Measurements from ENCODE around the gene CADM3. TPM values are rescaled to one million over a fixed set of nuclear protein-coding genes. Genes with fewer than 3 reads are reported as not detected.

CADM3 gene
- total and polyA plus RNA-seq, 5 experiments from 2014 or later: not detected

- POLR2A ChIA-PET: no interaction called here
- H3K4me1 Mint-ChIP-seq: no peaks in the 10 kb centered on the region
- peaks cover 12 to 69% (median 43%) of the 10 kb centered on the region in 5 donors for H3K27me3 Mint-ChIP-seq
- no peaks in the 10 kb centered on the region for H3K36me3 Mint-ChIP-seq
- peaks cover 0 to 2% (median 0%) of the 10 kb centered on the region in 9 donors for H3K9me3 Mint-ChIP-seq
- ATAC-seq: no peak
- no peak overlapping the region for H3K27ac Mint-ChIP-seq
- DNase-seq: no peak
- H3K4me3 Mint-ChIP-seq: no peak overlapping the region
These were observed 10.1 kb downstream of the CADM3 start for GRCh38 chr1:159181328-159182024.

GRCh38 chr1:159184201-159184600, 12.8 kb downstream of the CADM3 start:
- H3K36me3 Mint-ChIP-seq: no peaks in the 10 kb centered on the region
- H3K4me1 Mint-ChIP-seq: peaks cover 7 to 14% (median 10%) of the 10 kb centered on the region in 4 donors
- no peak overlapping the region for H3K4me3 Mint-ChIP-seq
- POLR2A ChIA-PET: no interaction called here
- ATAC-seq (no peak), DNase-seq (no peak)
- H3K9me3 Mint-ChIP-seq: peaks cover 0 to 2% (median 0%) of the 10 kb centered on the region in 9 donors
- peaks cover 24 to 85% (median 59%) of the 10 kb centered on the region in 5 donors for H3K27me3 Mint-ChIP-seq
- H3K27ac Mint-ChIP-seq: no peak overlapping the region

- Mint-ChIP-seq H3K27me3 (peaks cover 29 to 85% (median 62%) of the 10 kb centered on the region in 5 donors), H3K4me3 (no peak overlapping the region), H3K36me3 (no peaks in the 10 kb centered on the region), H3K27ac (no peak overlapping the region), H3K9me3 (peaks cover 0 to 2% (median 0%) of the 10 kb centered on the region in 9 donors), H3K4me1 (peaks cover 7 to 14% (median 10%) of the 10 kb centered on the region in 4 donors)
- DNase-seq: no peak
- POLR2A ChIA-PET: no interaction called here
- ATAC-seq: no peak
These were observed 13.7 kb downstream of the CADM3 start for GRCh38 chr1:159185121-159185520.

GRCh38 chr1:159187033-159187432, 15.6 kb downstream of the CADM3 start:
- no peak for ATAC-seq
- Mint-ChIP-seq H3K4me1 (peaks cover 7 to 14% (median 10%) of the 10 kb centered on the region in 4 donors), H3K27me3 (peaks cover 31 to 77% (median 54%) of the 10 kb centered on the region in 5 donors), H3K36me3 (no peaks in the 10 kb centered on the region), H3K27ac (no peak overlapping the region), H3K9me3 (no peaks in the 10 kb centered on the region), H3K4me3 (no peak overlapping the region)
- DNase-seq: no peak
- POLR2A ChIA-PET: no interaction called here

- Mint-ChIP-seq H3K27ac (no peak overlapping the region), H3K4me3 (peak overlapping the region in 3 of 10 donors; percentile 18 to 70 (median 40)), H3K27me3 (peaks cover 29 to 70% (median 55%) of the 10 kb centered on the region in 5 donors), H3K4me1 (peaks cover 7 to 14% (median 10%) of the 10 kb centered on the region in 4 donors), H3K36me3 (no peaks in the 10 kb centered on the region), H3K9me3 (no peaks in the 10 kb centered on the region)
- no peak for ATAC-seq
- no peak for DNase-seq
- POLR2A ChIA-PET: no interaction called here
These were observed 16.4 kb downstream of the CADM3 start for GRCh38 chr1:159187647-159188374.

- DNase-seq (peak in 1 of 10 donors; percentile 7), ATAC-seq (no peak)
- Mint-ChIP-seq H3K4me1 (peaks cover 7 to 14% (median 10%) of the 10 kb centered on the region in 4 donors), H3K4me3 (peak overlapping the region in 4 of 10 donors; percentile 15 to 70 (median 26)), H3K27ac (no peak overlapping the region), H3K27me3 (peaks cover 29 to 64% (median 57%) of the 10 kb centered on the region in 5 donors), H3K9me3 (no peaks in the 10 kb centered on the region), H3K36me3 (no peaks in the 10 kb centered on the region)
- POLR2A ChIA-PET: no interaction called here
These were observed 17.0 kb downstream of the CADM3 start for GRCh38 chr1:159188375-159188788.

- POLR2A ChIA-PET: no interaction called here
- peak overlapping the region in 1 of 10 donors; percentile 25 for H3K27ac Mint-ChIP-seq
- peaks cover 29 to 58% (median 54%) of the 10 kb centered on the region in 5 donors for H3K27me3 Mint-ChIP-seq
- DNase-seq: no peak
- no peaks in the 10 kb centered on the region for H3K36me3 Mint-ChIP-seq
- H3K4me3 Mint-ChIP-seq: no peak overlapping the region
- peaks cover 7 to 14% (median 10%) of the 10 kb centered on the region in 4 donors for H3K4me1 Mint-ChIP-seq
- no peaks in the 10 kb centered on the region for H3K9me3 Mint-ChIP-seq
- no peak for ATAC-seq
These were observed 19.0 kb downstream of the CADM3 start for GRCh38 chr1:159190441-159190840.

- peak overlapping the region in 1 of 10 donors; percentile 20 for H3K27ac Mint-ChIP-seq
- no peak for ATAC-seq
- H3K36me3 Mint-ChIP-seq: no peaks in the 10 kb centered on the region
- no peak for DNase-seq
- H3K27me3 Mint-ChIP-seq: peaks cover 2 to 27% (median 13%) of the 10 kb centered on the region in 5 donors
- H3K4me3 Mint-ChIP-seq: no peak overlapping the region
- no peaks in the 10 kb centered on the region for H3K9me3 Mint-ChIP-seq
- POLR2A ChIA-PET: no interaction called here
- H3K4me1 Mint-ChIP-seq: peaks cover 13 to 26% (median 24%) of the 10 kb centered on the region in 4 donors
These were observed 25.1 kb downstream of the CADM3 start for GRCh38 chr1:159196543-159196942.

GRCh38 chr1:159197561-159198557, 26.4 kb downstream of the CADM3 start:
- Mint-ChIP-seq H3K4me3 (no peak overlapping the region), H3K4me1 (peaks cover 24 to 38% (median 34%) of the 10 kb centered on the region in 4 donors), H3K9me3 (no peaks in the 10 kb centered on the region), H3K27me3 (peaks cover 5 to 31% (median 12%) of the 10 kb centered on the region in 5 donors), H3K27ac (peak overlapping the region in 1 of 10 donors; percentile 46), H3K36me3 (no peaks in the 10 kb centered on the region)
- DNase-seq: peak in 5 of 10 donors; percentile 9 to 37 (median 18)
- POLR2A ChIA-PET: no interaction called here
- peak in 1 of 2 donors; percentile 55 for ATAC-seq

- Mint-ChIP-seq H3K36me3 (no peaks in the 10 kb centered on the region), H3K4me3 (no peak overlapping the region), H3K4me1 (peaks cover 26 to 42% (median 38%) of the 10 kb centered on the region in 4 donors), H3K27ac (peak overlapping the region in 2 of 10 donors; percentile 51 to 67), H3K27me3 (peaks cover 10 to 42% (median 23%) of the 10 kb centered on the region in 5 donors), H3K9me3 (no peaks in the 10 kb centered on the region)
- no peak for ATAC-seq
- POLR2A ChIA-PET: interaction anchor here (0.7 kb wide), 1 partner anchor 671 kb away, joined by 3 read pairs; no protein-coding TSS in a partner anchor
- no peak for DNase-seq
These were observed 28.5 kb downstream of the CADM3 start for GRCh38 chr1:159199901-159200300.

- Mint-ChIP-seq H3K27me3 (peaks cover 15 to 48% (median 31%) of the 10 kb centered on the region in 5 donors), H3K27ac (peak overlapping the region in 1 of 10 donors; percentile 19), H3K9me3 (no peaks in the 10 kb centered on the region), H3K36me3 (no peaks in the 10 kb centered on the region), H3K4me1 (peaks cover 26 to 42% (median 38%) of the 10 kb centered on the region in 4 donors), H3K4me3 (peak overlapping the region in 8 of 10 donors; percentile 11 to 75 (median 51))
- ATAC-seq (peak in 1 of 2 donors; percentile 61), DNase-seq (peak in 1 of 10 donors; percentile 22)
- POLR2A ChIA-PET: interaction anchor here (0.7 kb wide), 1 partner anchor 11 kb away, joined by 3 read pairs; no protein-coding TSS in a partner anchor
These were observed 29.4 kb downstream of the CADM3 start for GRCh38 chr1:159200769-159201168.

- no peak for ATAC-seq
- peaks cover 15 to 50% (median 37%) of the 10 kb centered on the region in 5 donors for H3K27me3 Mint-ChIP-seq
- peak overlapping the region in 1 of 10 donors; percentile 22 for H3K27ac Mint-ChIP-seq
- H3K9me3 Mint-ChIP-seq: no peaks in the 10 kb centered on the region
- POLR2A ChIA-PET: no interaction called here
- peaks cover 26 to 42% (median 38%) of the 10 kb centered on the region in 4 donors for H3K4me1 Mint-ChIP-seq
- no peak for DNase-seq
- peak overlapping the region in 7 of 10 donors; percentile 19 to 75 (median 51) for H3K4me3 Mint-ChIP-seq
- H3K36me3 Mint-ChIP-seq: no peaks in the 10 kb centered on the region
These were observed 30.2 kb downstream of the CADM3 start for GRCh38 chr1:159201642-159202041.

Measured in naive thymus-derived CD8-positive, alpha-beta T cell (primary cell).